HG03060 (cell line): ENCODE measurements around the gene TTN.
"Not testable (repeated sequence)": the region's sequence is repeated elsewhere in the genome, so short reads cannot be mapped to it uniquely, and the experiment has no call there.

Source experiments
- ATAC-seq: cut with Tn5 transposase; IDR thresholded peaks from one replicate; pipeline ENCODE4 v1.9.1; 2021; ENCODE audit warnings: low read depth, moderate number of reproducible peaks; ENCODE audit not compliant: unreplicated experiment

The TTN gene

GRCh38 chr2:178550352-178550751 lies 256.9 kb downstream of the TTN start:
- ATAC-seq: peak; percentile 54

GRCh38 chr2:178542569-178542968 lies 264.7 kb downstream of the TTN start:
- ATAC-seq: no peak

- ATAC-seq: no peak
Observed at GRCh38 chr2:178542161-178542560, 265.1 kb downstream of the TTN start.

DNA sequence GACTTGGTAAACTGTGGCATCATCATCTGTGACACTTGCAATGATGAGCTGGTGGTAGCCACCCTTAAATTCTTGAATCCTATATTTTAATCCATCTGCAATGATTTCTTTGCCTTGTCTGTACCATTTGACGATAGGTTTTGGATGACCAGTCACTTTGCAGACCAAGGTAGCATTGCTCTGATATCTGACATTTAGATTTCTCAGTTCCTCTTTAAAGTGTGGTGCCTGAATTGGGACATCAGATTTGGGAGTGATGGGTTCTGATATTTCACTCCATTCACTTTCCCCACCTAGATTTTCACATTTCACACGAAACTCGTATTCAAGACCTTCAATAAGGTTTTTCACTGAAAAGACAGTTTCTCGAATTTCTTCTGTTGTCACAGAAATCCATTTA lies 271.2 kb downstream of the TTN start:
- no peak for ATAC-seq

DNA sequence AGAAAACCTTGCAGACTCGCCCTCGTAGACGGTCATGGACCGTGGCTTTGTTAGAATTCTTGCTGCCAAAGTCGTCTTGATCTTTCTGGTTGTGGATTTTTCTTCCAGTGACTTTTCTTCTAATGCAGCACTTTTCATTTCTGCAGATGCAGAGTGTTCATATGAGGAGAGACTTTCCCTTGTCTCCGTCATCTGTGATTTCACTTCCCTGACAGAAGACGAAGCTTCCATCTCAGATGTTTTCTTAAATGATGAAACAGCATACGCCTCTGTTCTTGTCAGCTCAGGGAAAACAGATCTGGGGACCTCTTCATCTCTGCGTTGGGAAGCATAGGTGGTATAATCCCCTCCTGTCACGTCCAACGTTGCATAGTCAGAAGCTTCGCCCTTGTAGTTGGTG lies 276.1 kb downstream of the TTN start:
- no peak for ATAC-seq

GRCh38 chr2:178530625-178531142 lies 276.5 kb downstream of the TTN start:
- peak; percentile 95 for ATAC-seq

GRCh38 chr2:178530131-178530530 lies 277.1 kb downstream of the TTN start:
- no peak for ATAC-seq

GRCh38 chr2:178529194-178529593 lies 278.0 kb downstream of the TTN start:
- no peak for ATAC-seq

DNA sequence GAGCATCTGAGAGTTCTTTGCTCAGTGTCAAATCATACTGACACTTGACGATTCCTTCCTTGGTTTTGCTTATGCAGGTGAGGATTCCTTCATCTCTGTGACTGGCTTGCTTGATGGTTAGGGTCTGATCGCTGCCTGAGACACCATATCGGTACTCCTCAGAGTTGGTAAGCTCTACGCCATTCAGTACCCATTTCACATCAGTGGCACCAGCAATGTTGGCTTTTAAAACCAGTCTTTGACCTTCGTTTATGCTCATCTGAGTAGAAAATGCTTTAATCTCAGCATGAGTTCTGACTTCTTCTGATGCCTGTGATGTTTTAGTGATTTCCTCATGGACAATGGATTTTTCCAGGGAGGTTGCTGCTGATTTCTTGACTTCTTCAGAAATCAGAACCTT lies 278.6 kb downstream of the TTN start:
- no peak for ATAC-seq

GRCh38 chr2:178527592-178527991 lies 279.6 kb downstream of the TTN start:
- no peak for ATAC-seq

DNA sequence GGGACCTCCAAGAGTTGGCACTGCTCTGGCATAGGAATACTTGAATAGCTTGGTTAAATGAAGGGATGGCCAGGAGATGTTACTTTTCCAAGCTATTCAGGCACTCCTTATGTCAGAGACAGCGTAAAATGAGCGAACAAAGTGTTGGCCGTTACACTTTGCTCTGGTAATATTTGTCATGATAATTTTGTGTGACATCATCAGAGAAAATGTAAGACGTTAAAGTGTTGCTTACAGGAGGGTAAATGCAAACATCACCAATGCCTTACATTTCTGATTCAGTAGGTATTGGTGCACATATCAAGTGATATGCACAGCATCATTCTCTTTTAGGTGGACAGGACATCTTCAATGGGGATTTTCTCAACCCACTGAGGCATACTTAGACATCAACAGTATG lies 281.0 kb downstream of the TTN start:
- ATAC-seq: no peak

DNA sequence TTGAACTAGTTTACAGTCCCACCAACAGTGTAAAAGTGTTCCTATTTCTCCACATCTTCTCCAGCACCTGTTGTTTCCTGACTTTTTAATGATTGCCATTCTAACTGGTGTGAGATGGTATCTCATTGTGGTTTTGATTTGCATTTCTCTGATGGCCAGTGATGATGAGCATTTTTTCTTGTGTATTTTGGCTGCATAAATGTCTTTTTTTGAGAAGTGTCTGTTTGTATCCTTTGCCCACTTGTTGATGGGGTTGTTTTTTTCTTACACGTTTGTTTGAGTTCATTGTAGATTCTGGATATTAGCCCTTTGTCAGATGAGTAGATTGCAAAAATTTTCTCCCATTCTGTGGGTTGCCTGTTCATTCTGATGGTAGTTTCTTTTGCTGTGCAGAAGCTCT lies 281.8 kb downstream of the TTN start:
- ATAC-seq: not testable (repeated sequence)

DNA sequence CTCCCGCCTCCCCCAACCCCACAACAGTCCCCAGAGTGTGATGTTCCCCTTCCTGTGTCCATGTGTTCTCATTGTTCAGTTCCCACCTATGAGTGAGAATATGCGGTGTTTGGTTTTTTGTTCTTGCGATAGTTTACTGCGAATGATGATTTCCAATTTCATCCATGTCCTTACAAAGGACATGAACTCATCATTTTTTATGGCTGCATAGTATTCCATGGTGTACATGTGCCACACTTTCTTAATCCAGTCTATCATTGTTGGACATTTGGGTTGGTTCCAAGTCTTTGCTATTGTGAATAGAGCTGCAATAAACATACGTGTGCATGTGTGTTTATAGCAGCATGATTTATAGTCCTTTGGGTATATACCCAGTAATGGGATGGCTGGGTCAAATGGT lies 282.2 kb downstream of the TTN start:
- not testable (repeated sequence) for ATAC-seq

- no peak for ATAC-seq
Observed at GRCh38 chr2:178523596-178524134, 283.6 kb downstream of the TTN start.

GRCh38 chr2:178522950-178523595 lies 284.1 kb downstream of the TTN start:
- peak; percentile 63 for ATAC-seq

DNA sequence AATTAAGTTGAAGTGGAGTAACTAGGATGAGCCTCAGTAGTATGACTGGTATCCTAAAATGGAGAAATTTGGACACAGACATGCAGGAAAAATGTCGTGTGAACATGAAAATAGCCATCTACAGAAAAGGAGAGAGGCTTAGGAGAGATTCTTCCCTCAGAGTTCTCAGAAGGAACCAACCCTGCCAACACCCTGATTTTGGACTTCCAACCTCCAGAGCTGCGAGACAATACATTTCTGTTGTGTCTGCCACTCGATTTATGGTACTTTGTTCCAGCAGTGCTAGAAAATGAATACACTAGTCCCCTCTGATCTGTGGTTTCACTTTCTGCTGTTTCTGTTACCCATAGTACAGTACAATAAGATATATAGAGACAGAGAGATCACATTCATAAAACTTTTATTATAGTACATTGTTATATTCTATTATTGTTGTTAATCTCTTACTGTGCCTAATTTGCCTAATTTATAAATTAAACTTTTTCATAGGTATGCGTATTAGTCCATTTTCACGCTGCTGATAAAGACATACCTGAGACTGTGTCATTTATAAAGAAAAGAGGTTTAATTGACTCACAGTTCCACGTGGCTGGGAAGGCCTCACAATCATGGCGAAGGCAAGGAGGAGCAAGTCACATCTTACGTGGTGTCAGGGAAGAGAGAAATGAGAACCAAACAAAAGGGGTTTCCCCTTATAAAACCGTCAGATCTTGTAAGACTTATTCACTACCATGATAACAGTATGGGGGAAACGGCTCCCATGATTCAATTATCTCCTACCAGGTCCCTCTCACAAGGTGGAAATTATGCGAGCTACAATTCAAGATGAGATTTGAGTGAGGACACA lies 285.7 kb downstream of the TTN start:
- no peak for ATAC-seq

DNA sequence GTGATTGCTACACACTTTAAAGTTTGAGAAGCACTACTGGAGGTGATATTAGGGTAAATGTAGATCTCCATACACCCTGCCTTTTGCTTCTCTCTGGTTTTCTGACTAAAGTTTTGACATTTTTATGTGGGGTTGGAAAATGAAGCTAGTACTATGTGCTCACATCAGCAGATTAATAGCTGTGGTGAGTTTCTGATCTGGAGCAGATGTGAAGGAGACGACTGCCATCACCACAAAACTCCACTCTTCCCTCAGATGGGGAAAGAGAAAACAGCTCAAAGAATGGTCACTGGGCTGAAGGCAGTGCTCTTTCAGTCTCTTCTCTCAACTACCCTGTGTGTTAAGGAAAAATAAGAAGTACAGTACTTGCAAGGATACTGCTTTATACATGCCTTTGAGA lies 289.7 kb downstream of the TTN start:
- no peak for ATAC-seq

- peak; percentile 53 for ATAC-seq
Observed at GRCh38 chr2:178514664-178515063, 292.6 kb downstream of the TTN start.

GRCh38 chr2:178513876-178514275 lies 293.3 kb downstream of the TTN start:
- no peak for ATAC-seq

GRCh38 chr2:178512484-178512883 lies 294.7 kb downstream of the TTN start:
- no peak for ATAC-seq

DNA sequence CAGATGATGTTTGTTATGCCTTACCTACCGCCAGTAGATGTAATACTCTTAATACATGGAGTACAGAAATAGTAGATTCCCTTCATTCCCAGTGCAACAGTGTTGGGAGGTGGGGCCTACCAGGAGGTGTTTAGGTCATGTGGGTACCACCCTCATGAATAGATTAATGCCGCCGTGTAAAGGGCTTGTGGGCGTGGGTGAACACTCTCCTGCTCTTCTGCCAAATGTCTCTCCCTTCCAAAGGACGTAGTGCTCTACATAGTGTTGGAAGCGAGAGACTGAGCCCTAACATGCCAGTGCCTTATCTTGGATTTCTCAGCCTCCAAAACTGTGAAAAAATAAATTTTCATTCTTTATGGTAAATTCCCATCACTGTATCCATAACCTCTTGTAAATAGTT lies 296.8 kb downstream of the TTN start:
- ATAC-seq: no peak

- no peak for ATAC-seq
Observed at GRCh38 chr2:178508646-178509045, 298.6 kb downstream of the TTN start.
